AG08395 (cell line): Measurements from ENCODE around the gene RSPO4.
"Not testable (repeated sequence)": the region's sequence is repeated elsewhere in the genome, so short reads cannot be mapped to it uniquely, and the experiment has no call there.

Experiments
- DNase-seq: peaks from one replicate; pipeline ENCODE4 v3.0.0; 2012; ENCODE audit warnings: mixed read lengths, low spot score

RSPO4 gene

GRCh38 chr20:1003920-1004697, 2.0 kb upstream of the RSPO4 start:
- DNase-seq, result no peak

GRCh38 chr20:1002682-1003561, 811 bp upstream of the RSPO4 start:
- no peak for DNase-seq

DNA sequence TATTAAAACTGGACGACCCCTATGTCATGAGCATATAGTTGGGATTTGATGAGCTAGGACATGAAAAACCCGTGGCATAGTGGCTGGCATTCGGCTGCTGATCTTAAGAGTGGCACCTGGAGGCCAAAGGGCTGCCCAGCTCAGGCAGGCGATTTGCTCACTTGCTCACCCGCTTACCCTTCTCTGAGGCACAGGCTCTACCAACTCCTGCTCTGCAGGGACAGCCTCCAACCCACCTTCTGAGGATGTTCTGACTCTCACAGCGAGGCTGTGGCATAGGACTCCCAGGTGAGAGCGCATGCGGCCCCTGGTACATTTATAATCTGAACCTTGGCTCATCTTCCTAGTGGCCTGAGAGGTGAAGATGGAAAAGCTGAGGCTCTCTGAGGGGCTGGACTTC, 995 bp downstream of the RSPO4 start:
- no peak for DNase-seq

DNA sequence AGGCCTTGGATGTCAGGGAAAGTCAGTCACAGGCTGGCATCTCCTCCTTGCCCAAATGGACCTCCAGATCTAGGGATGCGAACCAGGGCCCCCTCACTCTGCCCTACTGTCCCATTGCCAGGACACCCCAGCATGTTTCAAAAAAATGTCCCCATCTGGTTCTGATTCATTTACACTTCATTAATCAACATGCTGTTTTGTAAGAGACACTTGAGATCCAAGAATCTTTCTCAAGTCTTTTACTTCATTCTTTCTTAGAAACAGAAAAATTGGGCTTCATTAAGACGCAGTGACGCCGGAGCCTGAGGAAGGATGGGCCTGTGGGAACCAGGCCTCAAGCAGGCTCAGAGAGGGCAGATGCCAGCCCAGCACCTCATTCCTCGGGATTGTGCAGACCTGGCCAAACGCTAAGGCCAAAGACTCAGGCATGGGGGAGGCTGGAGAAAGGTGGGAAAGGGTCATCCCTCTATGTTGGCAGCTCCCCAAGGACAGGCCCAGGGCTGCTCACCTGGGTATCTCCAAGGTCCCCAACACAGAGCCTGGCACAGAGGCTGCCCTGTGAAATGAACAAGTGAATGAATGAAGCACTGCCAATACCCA, 3.8 kb downstream of the RSPO4 start:
- DNase-seq, result no peak

DNA sequence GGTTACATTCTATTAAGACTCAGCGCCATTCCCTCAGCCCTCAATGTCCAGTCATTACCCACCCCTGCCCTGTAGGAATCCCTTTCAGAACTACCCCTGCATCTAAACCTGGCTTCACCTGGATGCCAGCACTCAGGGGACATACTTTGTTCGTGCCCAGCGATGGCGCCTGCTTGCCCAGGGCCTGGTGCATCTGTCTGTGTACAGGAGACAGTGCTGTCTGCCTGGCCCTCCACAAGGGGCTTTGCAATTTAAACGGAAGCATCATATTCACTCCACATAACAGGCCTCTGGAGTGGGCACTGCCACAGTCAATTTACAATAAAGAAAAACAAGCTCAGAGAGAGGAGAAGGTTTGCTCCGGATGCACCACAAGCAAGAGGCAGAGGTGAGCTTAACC, 4.6 kb downstream of the RSPO4 start:
- no peak for DNase-seq

- DNase-seq, result no peak
These were observed 5.1 kb downstream of the RSPO4 start for GRCh38 chr20:997016-997415.

- no peak for DNase-seq
These were observed 6.9 kb downstream of the RSPO4 start for GRCh38 chr20:995170-995569.

DNA sequence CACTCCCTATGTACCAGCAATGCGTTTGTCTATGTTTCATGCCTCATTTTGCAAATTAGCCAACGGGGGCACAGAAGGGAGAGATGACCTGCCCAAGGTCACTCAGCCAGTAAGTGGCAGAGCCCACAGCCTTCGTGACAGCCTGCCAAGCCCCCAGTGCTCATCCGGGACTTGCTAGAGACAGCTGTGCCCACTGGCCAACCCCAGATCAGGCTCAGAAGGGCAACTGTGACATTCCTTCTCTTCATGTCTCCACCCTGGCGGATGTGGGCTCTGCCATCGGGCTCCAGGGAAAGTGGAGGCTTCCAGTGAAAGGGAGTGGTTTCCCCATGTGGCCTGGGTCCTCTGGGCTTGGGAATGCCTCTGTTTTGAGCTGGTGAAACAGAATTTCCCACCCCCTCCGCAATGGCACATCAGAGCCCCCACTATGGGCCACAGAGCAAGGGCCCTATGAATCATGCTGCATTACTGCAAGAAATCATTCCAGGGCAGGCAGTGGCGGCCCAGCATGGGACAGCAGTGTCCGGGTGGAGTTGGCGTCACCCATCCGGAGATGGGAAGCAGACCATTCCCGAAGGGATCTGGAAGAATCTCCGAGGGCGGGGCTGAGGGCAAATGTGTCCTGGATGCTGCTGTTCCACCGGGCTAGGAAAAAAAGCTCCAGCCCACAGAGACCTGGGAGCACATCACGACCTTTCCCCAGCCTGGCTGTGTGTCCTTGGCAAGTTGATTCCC, 9.1 kb downstream of the RSPO4 start:
- no peak for DNase-seq

DNA sequence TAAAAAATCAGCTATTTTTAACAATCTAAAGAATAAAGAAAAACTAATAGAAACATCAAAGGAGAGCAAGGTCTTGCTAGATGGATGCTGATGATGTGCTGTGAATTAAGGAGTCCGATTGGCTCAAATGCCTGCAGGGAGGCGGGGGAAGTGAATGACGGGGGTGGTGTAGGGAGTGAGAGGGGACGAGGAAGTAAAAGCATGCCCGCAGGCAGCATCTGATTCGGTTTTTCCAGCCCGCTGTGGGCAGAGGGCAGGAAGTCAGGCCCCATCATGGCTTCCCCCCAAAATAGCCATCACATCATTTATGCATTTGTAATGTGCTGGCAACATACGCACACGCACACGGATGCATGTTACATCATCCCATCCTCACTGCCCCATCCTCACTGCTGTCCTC, 10.3 kb downstream of the RSPO4 start:
- DNase-seq, result no peak

DNA sequence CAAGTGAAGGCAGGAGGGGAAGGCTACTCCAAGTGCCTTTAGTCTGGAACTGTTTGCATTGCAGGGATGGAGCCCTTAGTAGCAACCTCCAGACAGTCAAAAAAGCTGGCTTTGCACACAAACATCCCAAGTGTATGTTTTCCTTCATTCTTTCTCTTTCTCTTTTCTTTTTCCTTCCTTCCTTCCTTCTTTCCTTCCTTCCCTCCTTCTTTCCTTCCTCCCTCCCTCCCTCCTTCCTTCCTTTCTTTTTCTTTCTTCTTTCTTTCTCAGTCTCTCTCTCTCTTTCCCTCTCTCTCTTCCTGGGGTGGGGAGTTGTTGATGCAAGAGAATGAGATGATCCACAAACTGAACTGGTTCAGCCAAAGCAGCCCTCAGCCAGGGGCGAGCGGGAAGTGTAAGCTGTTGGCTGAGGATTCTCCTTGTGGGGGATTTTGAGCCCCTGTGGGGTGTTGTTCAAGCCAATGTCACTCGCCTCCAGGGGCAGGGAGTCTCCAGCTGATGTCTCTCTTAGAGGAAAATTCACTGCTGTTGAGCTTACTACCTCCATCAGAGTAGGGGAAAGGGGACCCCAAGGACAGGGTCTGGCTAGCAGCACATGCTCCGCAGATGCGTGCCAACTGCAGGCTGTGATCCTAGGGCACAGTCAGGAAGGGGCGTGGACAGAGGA, 11.7 kb downstream of the RSPO4 start:
- no peak for DNase-seq

DNA sequence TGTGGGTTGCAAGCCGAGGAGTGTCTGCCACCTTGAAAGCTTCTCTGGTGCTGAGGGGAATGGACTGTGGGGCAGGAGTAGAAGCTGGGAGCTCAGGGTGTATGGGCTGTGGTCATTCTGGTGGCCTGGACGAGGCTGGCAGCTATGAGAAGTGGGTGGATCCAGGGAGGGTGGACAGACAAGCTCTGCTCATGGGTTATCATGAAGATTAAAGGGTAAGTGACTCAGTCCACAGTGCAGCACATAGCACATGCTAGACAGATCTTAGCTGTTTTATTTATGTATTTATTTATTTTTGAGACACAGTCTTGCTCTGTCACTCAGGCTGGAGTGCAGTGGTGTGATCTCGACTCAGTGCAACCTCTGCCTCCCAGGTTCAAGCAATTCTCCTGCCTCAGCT, 13.8 kb downstream of the RSPO4 start:
- DNase-seq, result no peak

- DNase-seq, result no peak
These were observed 14.4 kb downstream of the RSPO4 start for GRCh38 chr20:987677-988076.

DNA sequence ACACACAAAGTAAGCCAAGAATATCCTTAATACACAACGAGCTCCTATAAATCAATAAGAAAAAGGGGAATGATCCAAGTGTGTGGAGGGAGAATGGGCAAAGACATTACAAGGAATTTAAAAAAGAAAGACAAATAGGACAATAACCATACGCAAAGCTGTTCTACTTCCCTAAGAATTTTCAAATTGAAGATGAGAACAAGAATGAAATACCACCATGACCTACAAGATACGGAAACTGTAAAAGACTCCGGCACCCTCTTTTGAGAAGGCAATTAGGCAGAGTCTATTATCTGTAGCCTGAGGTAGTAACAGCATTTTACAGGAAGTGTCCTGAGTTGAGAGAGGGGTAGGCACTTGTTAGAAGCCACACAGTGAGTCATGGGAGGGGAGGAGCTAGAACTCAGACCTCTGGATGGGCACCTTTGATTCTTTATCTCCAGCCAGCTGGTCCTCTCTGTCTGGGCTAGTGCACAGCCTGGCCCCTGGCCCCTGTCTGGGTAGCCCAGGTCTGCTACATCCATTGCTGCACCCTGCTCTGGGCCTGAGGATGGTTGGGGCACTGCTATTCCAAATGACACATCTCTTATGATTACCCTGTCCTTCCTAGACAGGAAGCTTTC, 15.3 kb downstream of the RSPO4 start:
- no peak for DNase-seq

- DNase-seq, result not testable (repeated sequence)
These were observed 17.1 kb downstream of the RSPO4 start for GRCh38 chr20:984994-985393.

GRCh38 chr20:982754-983153, 19.4 kb downstream of the RSPO4 start:
- no peak for DNase-seq

DNA sequence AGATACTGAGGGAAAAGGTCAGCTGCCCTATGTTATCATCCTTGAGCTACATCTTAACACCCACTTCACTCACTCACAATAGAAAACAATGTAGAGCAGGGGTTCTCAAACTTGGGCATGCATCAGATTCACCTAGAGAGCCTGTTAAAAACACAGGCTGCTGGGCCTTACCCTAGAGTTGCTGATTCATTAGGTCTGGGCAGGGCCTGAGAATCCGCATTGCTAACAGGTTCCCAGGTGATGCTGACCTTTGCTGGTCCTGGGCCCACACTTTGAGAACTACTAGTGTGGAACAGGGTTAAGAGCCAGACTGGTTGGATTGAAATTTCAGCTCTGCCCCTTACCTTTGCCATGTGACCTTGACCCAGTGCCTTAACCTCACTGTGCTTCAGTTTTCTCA, 25.1 kb downstream of the RSPO4 start:
- DNase-seq, result no peak

DNA sequence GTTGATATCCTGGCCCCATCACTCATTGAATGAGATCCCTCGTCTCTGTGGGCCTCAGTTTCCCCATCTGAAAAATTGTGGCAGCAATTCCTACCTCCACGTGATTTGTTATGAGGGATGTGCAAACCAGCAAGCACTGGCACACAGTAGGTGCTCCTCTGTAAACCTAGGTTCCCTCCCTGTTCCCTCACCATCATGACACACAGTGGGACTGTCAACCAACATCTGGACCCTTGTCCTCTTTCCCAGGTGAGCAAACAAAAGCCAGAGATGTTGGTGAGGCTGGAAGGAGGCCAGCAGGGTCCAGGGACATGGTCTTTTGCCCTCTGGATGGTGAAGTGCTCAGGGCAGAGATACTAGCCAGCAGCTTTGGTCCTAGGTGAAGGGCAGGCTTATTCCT, 26.1 kb downstream of the RSPO4 start:
- no peak for DNase-seq

- DNase-seq, result peak; percentile 66
These were observed 28.3 kb downstream of the RSPO4 start for GRCh38 chr20:973785-974194.

DNA sequence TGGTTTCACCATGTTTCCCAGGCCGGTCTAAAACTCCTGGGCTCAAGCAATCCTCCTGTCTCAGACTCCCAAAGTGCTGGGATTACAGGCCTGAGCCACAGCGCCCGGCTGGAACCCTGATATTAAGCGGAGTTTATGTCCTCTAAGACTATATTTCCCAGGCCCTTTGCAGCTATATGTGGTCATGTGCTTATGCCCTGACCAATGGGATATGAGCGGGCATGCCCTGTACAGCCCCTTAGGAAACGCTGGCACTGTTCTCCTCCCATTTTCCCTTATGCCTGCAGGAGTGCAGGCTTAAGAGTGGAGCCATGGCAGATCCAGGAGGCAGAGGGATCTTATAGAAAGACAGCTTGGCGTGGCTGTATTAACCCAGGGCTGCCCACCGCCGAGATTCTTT, 29.9 kb downstream of the RSPO4 start:
- no peak for DNase-seq

- no peak for DNase-seq
These were observed 30.8 kb downstream of the RSPO4 start for GRCh38 chr20:971346-971745.

DNA sequence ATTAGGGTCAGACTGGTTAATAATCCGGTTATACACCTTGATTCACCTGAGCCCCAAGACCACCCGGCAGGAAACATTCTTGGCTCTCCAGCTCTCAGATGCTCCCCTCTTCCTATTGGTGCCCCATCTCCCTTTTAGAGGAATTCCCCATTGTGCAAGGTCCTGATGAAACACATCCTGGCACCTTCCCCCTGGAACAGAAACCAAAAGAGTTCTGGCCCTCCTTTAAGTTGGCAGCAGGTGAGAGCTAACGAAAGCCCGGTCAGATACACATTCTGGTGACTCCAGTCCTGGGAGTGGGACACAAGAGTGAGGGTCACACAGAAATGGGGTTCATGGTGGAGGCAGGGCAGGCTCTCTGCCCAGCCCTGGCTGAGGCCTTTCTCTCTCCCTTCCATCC, 32.2 kb downstream of the RSPO4 start:
- no peak for DNase-seq
